Natural killer cell treated with Interleukin-12 subunit alpha and Interleukin-12 subunit beta and Interleukin-15 and Interleukin-18, amount 100 ng/mL, for 72 hours (primary cell): Measurements from ENCODE around the gene SCN8A. TPM values are rescaled to one million over a fixed set of nuclear protein-coding genes. Genes with fewer than 3 reads are reported as not detected.

Experiments
- ATAC-seq, 2 donors: fragments of 150-1000 bp; cut with Tn5 transposase in 1 of 2; sonication (Bioruptor Pico), chemical (Tn5 transposase) in 1 of 2; 2 replicates each; pipeline ENCODE4 v1.10.0; 2021
- DNase-seq: peaks from one replicate; pipeline ENCODE4 v3.0.0; 2022; ENCODE audit warnings: low spot score
- H3K27ac Mint-ChIP-seq, 2 donors: 1 replicate in 1 of 2; 2 replicates in 1 of 2; pipeline ENCODE4 v1.8.0; 2022; ENCODE audit warnings: mixed read lengths in 2 of 2, mild to moderate bottlenecking in 1 of 2, moderate library complexity in 1 of 2
- H3K27me3 Mint-ChIP-seq, 2 donors: 1 replicate in 1 of 2; 2 replicates in 1 of 2; pipeline ENCODE4 v1.8.0; 2022; ENCODE audit warnings: mixed read lengths in 2 of 2
- H3K36me3 Mint-ChIP-seq: one replicate; pipeline ENCODE4 v1.8.0; 2022; ENCODE audit warnings: mixed read lengths
- H3K4me1 Mint-ChIP-seq, 2 donors: 1 replicate in 1 of 2; 2 replicates in 1 of 2; pipeline ENCODE4 v1.8.0; 2022; ENCODE audit warnings: low read depth in 2 of 2, mixed read lengths in 2 of 2, mild to moderate bottlenecking in 1 of 2
- H3K4me3 Mint-ChIP-seq: one replicate; pipeline ENCODE4 v1.8.0; 2022; ENCODE audit warnings: mixed read lengths
- H3K9me3 Mint-ChIP-seq: 2 replicates; pipeline ENCODE4 v1.8.0; 2022; ENCODE audit warnings: mixed read lengths
- total RNA-seq, 2 donors: library from RNA; stranded (reverse); gene quantifications; one replicate each; pipeline ENCODE4 v1.2.3, GENCODE V29; 2022

Gene SCN8A
- total RNA-seq, 2 donors from 2014 or later = 0.50 to 1.5 TPM

DNA sequence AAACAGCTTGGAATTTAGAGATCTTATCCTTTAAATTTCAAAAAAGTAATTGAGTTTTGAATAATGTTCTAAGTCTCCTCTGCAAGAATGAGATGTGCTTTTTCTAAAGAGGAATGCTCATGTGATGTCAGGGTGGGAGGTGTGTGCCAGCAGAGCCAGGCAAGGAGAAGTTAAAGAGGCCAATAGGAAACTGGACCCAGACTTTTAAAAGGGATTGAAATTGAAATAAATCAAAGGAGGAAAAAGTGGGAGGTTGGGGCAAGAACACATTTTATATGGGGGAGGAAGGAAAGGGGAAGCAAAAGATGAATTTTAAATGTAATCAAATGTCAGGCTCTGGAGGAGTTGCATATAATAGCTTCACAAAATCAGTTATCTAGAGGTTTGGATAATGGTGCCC, 131.4 kb downstream of the SCN8A start:
- DNase-seq (no peak), ATAC-seq (no peak)
- H3K36me3 Mint-ChIP-seq = no peaks in the 10 kb centered on the region
- no peaks in the 10 kb centered on the region for H3K9me3 Mint-ChIP-seq
- peaks cover 8 to 10% of the 10 kb centered on the region in 2 donors for H3K4me1 Mint-ChIP-seq
- H3K27me3 Mint-ChIP-seq = peaks cover 16 to 24% of the 10 kb centered on the region in 2 donors
- H3K27ac Mint-ChIP-seq = no peak overlapping the region
- no peak overlapping the region for H3K4me3 Mint-ChIP-seq

DNA sequence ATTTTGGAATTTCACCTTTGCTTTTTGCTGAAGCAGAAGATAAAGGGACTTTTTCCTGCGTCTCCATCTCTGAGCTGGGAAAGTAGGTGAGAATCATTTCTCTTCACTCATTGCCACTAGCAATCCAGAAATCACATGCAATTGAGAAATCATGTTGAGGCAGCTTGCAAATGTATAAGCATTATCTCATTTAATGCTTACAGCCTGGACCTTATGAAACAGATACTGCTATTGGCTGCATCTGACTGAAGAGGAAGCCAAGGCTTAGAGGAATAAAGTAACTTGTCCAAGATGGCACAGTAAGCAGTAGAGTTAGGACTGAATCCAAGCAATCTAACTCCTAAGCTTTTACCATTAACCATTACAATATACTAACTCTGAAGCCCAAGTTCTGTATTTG, 135.1 kb downstream of the SCN8A start:
- H3K4me1 Mint-ChIP-seq = peaks cover 8 to 10% of the 10 kb centered on the region in 2 donors
- H3K27me3 Mint-ChIP-seq = peaks cover 19 to 56% of the 10 kb centered on the region in 2 donors
- no peaks in the 10 kb centered on the region for H3K9me3 Mint-ChIP-seq
- DNase-seq (no peak), ATAC-seq (no peak)
- H3K4me3 Mint-ChIP-seq = no peak overlapping the region
- no peaks in the 10 kb centered on the region for H3K36me3 Mint-ChIP-seq
- H3K27ac Mint-ChIP-seq = no peak overlapping the region

DNA sequence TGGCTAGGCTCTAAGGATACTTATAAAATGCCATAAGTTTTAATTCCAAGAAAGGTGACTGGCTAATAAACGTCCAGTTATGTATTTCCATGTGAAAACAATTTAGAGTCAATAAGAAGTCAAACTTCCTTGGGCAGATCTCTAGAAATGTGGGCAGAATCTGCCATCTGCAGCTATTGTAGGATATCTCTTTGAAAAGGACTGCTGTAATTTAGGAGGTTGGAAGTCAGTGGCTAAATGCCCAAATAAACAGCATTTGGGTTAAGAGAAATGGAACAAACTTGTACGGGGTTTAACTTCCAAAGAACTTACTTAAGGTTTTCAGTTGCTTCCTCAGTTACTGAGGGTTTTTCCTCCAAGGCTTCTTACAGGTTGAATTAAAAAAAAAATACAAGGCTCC, 135.9 kb downstream of the SCN8A start:
- no peaks in the 10 kb centered on the region for H3K9me3 Mint-ChIP-seq
- no peaks in the 10 kb centered on the region for H3K36me3 Mint-ChIP-seq
- DNase-seq (no peak), ATAC-seq (no peak)
- H3K4me1 Mint-ChIP-seq = peaks cover 2 to 3% of the 10 kb centered on the region in 2 donors
- H3K4me3 Mint-ChIP-seq = no peak overlapping the region
- peaks cover 20 to 57% of the 10 kb centered on the region in 2 donors for H3K27me3 Mint-ChIP-seq
- no peak overlapping the region for H3K27ac Mint-ChIP-seq

- DNase-seq = no peak
- H3K9me3 Mint-ChIP-seq = peaks cover 2% of the 10 kb centered on the region
- peaks cover 25 to 69% of the 10 kb centered on the region in 2 donors for H3K27me3 Mint-ChIP-seq
- no peak overlapping the region for H3K4me3 Mint-ChIP-seq
- no peak overlapping the region for H3K27ac Mint-ChIP-seq
- no peaks in the 10 kb centered on the region for H3K4me1 Mint-ChIP-seq
- ATAC-seq = no peak
- peaks cover 8% of the 10 kb centered on the region for H3K36me3 Mint-ChIP-seq
Observed at GRCh38 chr12:51729331-51729730, 138.3 kb downstream of the SCN8A start.

- Mint-ChIP-seq H3K4me1 (no peaks in the 10 kb centered on the region), H3K36me3 (peaks cover 9% of the 10 kb centered on the region), H3K27me3 (peaks cover 27 to 70% of the 10 kb centered on the region in 2 donors), H3K4me3 (no peak overlapping the region), H3K27ac (no peak overlapping the region), H3K9me3 (peaks cover 2% of the 10 kb centered on the region)
- ATAC-seq (no peak), DNase-seq (no peak)
Observed at GRCh38 chr12:51730745-51731144, 139.7 kb downstream of the SCN8A start.

DNA sequence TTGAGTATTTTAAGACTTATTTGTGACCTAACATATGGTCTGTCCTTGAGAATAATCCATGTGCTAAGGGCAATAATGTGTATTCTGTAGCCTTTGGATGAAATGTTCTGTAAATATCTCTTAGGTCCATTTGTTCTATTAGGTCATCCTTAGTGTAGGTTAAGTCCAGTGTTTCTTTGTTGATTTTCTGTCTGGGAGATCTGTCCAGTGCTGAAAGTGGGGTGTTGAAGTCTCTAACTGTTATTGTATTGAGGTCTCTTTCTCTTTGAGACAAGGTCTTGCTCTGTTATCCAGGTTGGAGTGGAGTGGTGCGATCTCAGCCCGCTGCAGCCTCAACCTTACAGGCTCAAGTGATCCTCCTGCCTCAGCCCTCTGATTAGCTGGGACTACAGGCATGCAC, 149.5 kb downstream of the SCN8A start:
- ATAC-seq = no peak
- peaks cover 23% of the 10 kb centered on the region for H3K36me3 Mint-ChIP-seq
- DNase-seq = no peak
- H3K9me3 Mint-ChIP-seq = peaks cover 8% of the 10 kb centered on the region
- H3K4me1 Mint-ChIP-seq = no peaks in the 10 kb centered on the region
- H3K4me3 Mint-ChIP-seq = no peak overlapping the region
- H3K27ac Mint-ChIP-seq = no peak overlapping the region
- peaks cover 18 to 24% of the 10 kb centered on the region in 2 donors for H3K27me3 Mint-ChIP-seq

DNA sequence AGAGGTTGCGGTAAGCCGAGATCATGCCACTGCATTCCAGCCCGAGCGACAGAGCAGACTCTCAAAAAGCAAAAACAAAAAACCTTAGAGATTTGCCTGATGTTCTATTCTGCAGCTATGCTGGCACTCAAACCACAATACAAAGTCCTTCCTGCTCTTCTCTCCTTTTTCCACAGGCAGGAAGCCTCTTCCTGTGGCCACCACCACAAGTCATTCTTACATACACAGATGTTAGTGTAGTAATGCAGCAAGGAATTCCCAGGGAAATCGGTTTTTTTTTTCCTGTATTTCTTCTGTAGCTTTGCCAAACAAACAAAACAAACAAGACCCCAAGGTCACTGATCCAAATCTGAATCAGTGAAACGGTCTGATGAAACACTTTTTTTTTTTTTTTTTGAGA, 153.2 kb downstream of the SCN8A start:
- DNase-seq (no peak), ATAC-seq (no peak)
- Mint-ChIP-seq H3K27me3 (peaks cover 19 to 24% of the 10 kb centered on the region in 2 donors), H3K9me3 (peaks cover 8% of the 10 kb centered on the region), H3K27ac (no peak overlapping the region), H3K4me3 (no peak overlapping the region), H3K4me1 (no peaks in the 10 kb centered on the region), H3K36me3 (peaks cover 23% of the 10 kb centered on the region)

- peaks cover 23% of the 10 kb centered on the region for H3K36me3 Mint-ChIP-seq
- H3K27ac Mint-ChIP-seq = no peak overlapping the region
- no peaks in the 10 kb centered on the region for H3K4me1 Mint-ChIP-seq
- ATAC-seq = no peak
- H3K9me3 Mint-ChIP-seq = peaks cover 8% of the 10 kb centered on the region
- no peak overlapping the region for H3K4me3 Mint-ChIP-seq
- no peak for DNase-seq
- H3K27me3 Mint-ChIP-seq = peaks cover 20 to 26% of the 10 kb centered on the region in 2 donors
Observed at GRCh38 chr12:51744957-51745356, 153.9 kb downstream of the SCN8A start.

- Mint-ChIP-seq H3K27ac (no peak overlapping the region), H3K4me3 (no peak overlapping the region), H3K4me1 (no peaks in the 10 kb centered on the region), H3K9me3 (peaks cover 4% of the 10 kb centered on the region), H3K27me3 (peaks cover 24 to 25% of the 10 kb centered on the region in 2 donors), H3K36me3 (peaks cover 13% of the 10 kb centered on the region)
- no peak for ATAC-seq
- no peak for DNase-seq
Observed at GRCh38 chr12:51746416-51746815, 155.4 kb downstream of the SCN8A start.

GRCh38 chr12:51748235-51748634, 157.2 kb downstream of the SCN8A start:
- H3K4me1 Mint-ChIP-seq = no peaks in the 10 kb centered on the region

GRCh38 chr12:51749206-51749985, 158.4 kb downstream of the SCN8A start:
- Mint-ChIP-seq H3K27ac (no peak overlapping the region), H3K4me3 (no peak overlapping the region), H3K9me3 (no peaks in the 10 kb centered on the region), H3K36me3 (no peaks in the 10 kb centered on the region), H3K27me3 (peaks cover 6 to 18% of the 10 kb centered on the region in 2 donors), H3K4me1 (no peaks in the 10 kb centered on the region)
- no peak for DNase-seq
- ATAC-seq = no peak

More at GRCh38 chr12:51748235-51748634, 157.2 kb downstream of the SCN8A start:
- no peak for ATAC-seq
- no peak for DNase-seq
- Mint-ChIP-seq H3K27me3 (peaks cover 7 to 19% of the 10 kb centered on the region in 2 donors), H3K9me3 (no peaks in the 10 kb centered on the region), H3K4me3 (no peak overlapping the region), H3K27ac (no peak overlapping the region), H3K36me3 (no peaks in the 10 kb centered on the region)

- DNase-seq (no peak), ATAC-seq (no peak)
- Mint-ChIP-seq H3K4me3 (no peak overlapping the region), H3K9me3 (no peaks in the 10 kb centered on the region), H3K36me3 (no peaks in the 10 kb centered on the region), H3K27me3 (peaks cover 6 to 15% of the 10 kb centered on the region in 2 donors), H3K4me1 (no peaks in the 10 kb centered on the region), H3K27ac (no peak overlapping the region)
Observed at GRCh38 chr12:51749986-51750317, 158.9 kb downstream of the SCN8A start.

DNA sequence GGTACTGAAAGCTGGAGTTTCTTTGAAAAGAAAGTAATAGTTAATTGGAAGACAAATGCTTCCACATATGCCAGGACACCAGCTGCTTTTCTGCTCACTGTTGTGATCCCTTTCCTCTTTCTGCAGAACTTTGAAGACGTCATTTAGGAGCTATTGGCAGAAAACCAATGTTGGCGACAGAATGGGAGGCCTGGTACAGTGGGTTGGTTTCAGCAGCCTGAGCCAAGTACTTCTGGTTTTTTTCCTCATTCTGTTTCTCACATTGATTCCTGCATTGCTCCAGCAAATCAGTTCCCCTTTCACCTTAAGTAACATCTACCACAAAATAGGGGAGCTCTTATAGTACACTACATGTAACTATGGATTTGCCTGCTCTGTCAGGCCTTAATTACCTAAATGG, 160.6 kb downstream of the SCN8A start:
- ATAC-seq (no peak), DNase-seq (no peak)
- no peak overlapping the region for H3K27ac Mint-ChIP-seq
- peaks cover 18% of the 10 kb centered on the region in 2 donors for H3K27me3 Mint-ChIP-seq
- H3K36me3 Mint-ChIP-seq = no peaks in the 10 kb centered on the region
- no peaks in the 10 kb centered on the region for H3K9me3 Mint-ChIP-seq
- no peak overlapping the region for H3K4me3 Mint-ChIP-seq
- H3K4me1 Mint-ChIP-seq = no peaks in the 10 kb centered on the region

GRCh38 chr12:51752234-51752889, 161.3 kb downstream of the SCN8A start:
- ATAC-seq = no peak
- no peaks in the 10 kb centered on the region for H3K36me3 Mint-ChIP-seq
- no peak for DNase-seq
- no peaks in the 10 kb centered on the region for H3K9me3 Mint-ChIP-seq
- H3K27ac Mint-ChIP-seq = no peak overlapping the region
- H3K4me1 Mint-ChIP-seq = no peaks in the 10 kb centered on the region
- H3K4me3 Mint-ChIP-seq = no peak overlapping the region
- peaks cover 18 to 19% of the 10 kb centered on the region in 2 donors for H3K27me3 Mint-ChIP-seq
